Motor neuron (in vitro differentiated cells): ENCODE measurements around the gene STK38. TPM values are rescaled to one million over a fixed set of nuclear protein-coding genes. Genes with fewer than 3 reads are reported as not detected.
"Not testable (repeated sequence)": the region's sequence is repeated elsewhere in the genome, so short reads cannot be mapped to it uniquely, and the experiment has no call there.

ENCODE experiments used
- ATAC-seq, 8 experiments: fragments of 200-7000 bp; cut with Tn5 transposase; replicated peaks in 6 of 8; 2 replicates each; pipeline ENCODE4 v1.8.0; 2021; ENCODE audit warnings: mild to moderate bottlenecking in 8 of 8, moderate library complexity in 8 of 8
- H3K27ac ChIP-seq, 2 donors: fragments of 250-450 bp; sonication (Bioruptor Pico); 2 replicates each; pipeline ENCODE4 v1.9.0; 2021; ENCODE audit warnings: antibody characterized with exemption in 2 of 2, mild to moderate bottlenecking in 2 of 2, moderate library complexity in 1 of 2
- H3K4me1 ChIP-seq, 2 donors: fragments of 250-450 bp; sonication (Bioruptor Pico); replicated peaks in 1 of 2; 2 replicates each; pipeline ENCODE4 v1.6.1; 2021; ENCODE audit warnings: antibody characterized with exemption in 2 of 2, mild to moderate bottlenecking in 2 of 2, moderate library complexity in 1 of 2
- H3K4me3 ChIP-seq, 5 donors: fragments of 250-450 bp; sonication (Bioruptor Pico); 2 replicates each; pipeline ENCODE4 v1.9.0; 2021; ENCODE audit warnings: antibody characterized with exemption in 5 of 5, mild to moderate bottlenecking in 5 of 5, moderate library complexity in 4 of 5
- WGBS, 10 experiments: fragments of 450-650 bp; shearing (Covaris generic); methylation state at CpG; one replicate each; pipeline ENCODE4 v1.0.0; 2022; 5-methylcytosine and 5-hydroxymethylcytosine counted together
- in situ Hi-C, 9 experiments: fragments of 400-800 bp; cut with MboI; loops; one replicate each; pipeline ENCODE4 v1.15.0; 2021; ENCODE audit warnings: low sequenced_read_pairs in 9 of 9, low pct_unique_long_range_greater_than_20kb in 2 of 9; ENCODE audit not compliant: unreplicated experiment in 9 of 9
- total RNA-seq, 8 experiments: library from RNA; unstranded; fragments of 300-600 nt; gene quantifications; 2 replicates each; pipeline versions ENCODE4 v1.2.3 to v1.2.4, GENCODE V29; 2022

STK38 gene
- total RNA-seq, 8 experiments from 2014 or later: 15.1 to 42.3 (median 24.4) TPM

- no peak overlapping the region for H3K4me3 ChIP-seq
- no peak overlapping the region for H3K27ac ChIP-seq
- in situ Hi-C loops: no loop called here
- ATAC-seq: no peak
- WGBS, 10 experiments: 52 to 100% (median 95%) methylated on average over 1 to 3 of the region's 3 CpGs; no CpG with 5 or more reads in 4 of the 10 experiments
- no peaks in the 10 kb centered on the region for H3K4me1 ChIP-seq
Measured at GRCh38 chr6:36455486-36456027, 91.7 kb downstream of the STK38 start.

DNA sequence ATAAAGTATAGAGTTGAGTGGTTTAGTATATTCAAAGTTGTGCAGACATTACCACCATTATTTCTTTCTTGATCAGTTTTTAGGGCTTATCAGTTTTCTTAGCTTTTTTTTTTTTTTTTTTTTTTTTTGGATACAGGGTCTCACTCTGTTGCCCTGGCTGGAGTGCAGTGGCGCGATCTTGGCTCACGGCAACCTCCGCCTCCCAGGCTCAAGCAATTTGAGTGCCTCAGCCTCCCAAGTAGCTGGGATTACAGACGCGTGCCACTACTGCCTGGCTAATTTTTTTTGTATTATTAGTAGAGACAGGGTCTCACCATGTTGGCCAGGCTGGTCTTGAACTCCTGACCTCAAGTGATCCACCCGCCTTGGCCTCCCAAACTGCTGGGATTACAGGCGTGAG lies 94.4 kb downstream of the STK38 start:
- WGBS, 10 experiments: 80 to 100% (median 98%) methylated on average over 1 to 8 of the region's 8 CpGs
- in situ Hi-C loops, H3K27ac ChIP-seq, H3K4me3 ChIP-seq, ATAC-seq, H3K4me1 ChIP-seq: not testable (repeated sequence)

GRCh38 chr6:36449173-36449572 lies 98.1 kb downstream of the STK38 start:
- H3K4me3 ChIP-seq, in situ Hi-C loops: not testable (repeated sequence)
- 93 to 100% (median 99%) methylated on average over 2 to 8 of the region's 10 CpGs; no CpG with 5 or more reads in 4 of the 10 experiments for WGBS, 10 experiments

GRCh38 chr6:36445621-36446020 lies 101.7 kb downstream of the STK38 start:
- H3K4me3 ChIP-seq: no peak overlapping the region
- no peak for ATAC-seq
- peaks cover 22 to 25% of the 10 kb centered on the region in 2 donors for H3K4me1 ChIP-seq
- in situ Hi-C loops: no loop called here
- H3K27ac ChIP-seq: no peak overlapping the region

More at GRCh38 chr6:36449173-36449572, 98.1 kb downstream of the STK38 start:
- not testable (repeated sequence) for ATAC-seq, H3K4me1 ChIP-seq, H3K27ac ChIP-seq

DNA sequence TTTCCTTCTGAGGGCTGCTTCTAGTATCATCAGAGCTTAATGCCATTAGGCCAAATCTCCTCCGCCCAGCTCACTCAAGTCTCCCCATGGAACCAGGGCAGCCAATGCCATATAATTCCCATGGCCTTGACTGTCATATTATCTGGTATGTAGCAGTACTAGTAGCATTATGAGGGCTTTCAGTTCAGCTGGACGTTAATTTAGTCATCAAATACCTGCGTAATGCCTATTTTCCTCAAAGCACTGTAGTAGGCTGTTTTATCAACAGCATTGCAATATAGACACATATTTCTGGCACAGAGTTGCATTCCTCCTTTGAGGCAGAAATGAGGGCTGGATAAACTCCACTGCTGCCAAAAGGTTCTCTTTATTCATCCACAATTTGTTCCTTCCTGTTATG lies 102.8 kb downstream of the STK38 start:
- peak overlapping the region; percentile 69 to 95 (median 84) for H3K4me3 ChIP-seq
- H3K4me1 ChIP-seq: peaks cover 22 to 25% of the 10 kb centered on the region in 2 donors
- H3K27ac ChIP-seq: peak overlapping the region in 1 of 2 donors; percentile 21
- in situ Hi-C loops: no loop called here
- 34 to 100% (median 86%) methylated on average over 1 to 3 of the region's 3 CpGs; no CpG with 5 or more reads in 1 of the 10 experiments for WGBS, 10 experiments
- ATAC-seq: no peak

Other genes starting within 250 kb of the STK38 start
- gene BNIP5, start 210.6 kb downstream of the STK38 start, total RNA-seq: under 1 TPM in 5 of 8 experiments, not detected in 3; 0.05 to 0.45 (median 0.14) TPM
- gene ETV7, start 159.8 kb downstream of the STK38 start, total RNA-seq: 10 to 100 TPM in 1 of 8 experiments, 1 to 10 TPM in 1, under 1 TPM in 4, not detected in 2; 0.29 to 10.8 (median 0.41) TPM
- gene PXT1, start 104.6 kb downstream of the STK38 start, total RNA-seq: under 1 TPM; 0.05 to 0.87 (median 0.30) TPM
- 10 to 100 TPM; 27.8 to 68.1 (median 37.1) TPM for gene KCTD20, start 104.5 kb downstream of the STK38 start, total RNA-seq
- 100 to 1,000 TPM; 105 to 374 (median 181) TPM for gene SRSF3, start 46.9 kb upstream of the STK38 start, total RNA-seq
- 100 to 1,000 TPM in 5 of 8 experiments, 10 to 100 TPM in 3; 45.7 to 896 (median 172) TPM for gene CDKN1A, start 131.2 kb upstream of the STK38 start, total RNA-seq
- gene RAB44, start 150.3 kb upstream of the STK38 start, total RNA-seq: under 1 TPM in 5 of 8 experiments, not detected in 3; 0.07 to 0.33 (median 0.09) TPM